HG02763 (cell line): Measurements from ENCODE around the gene KDF1.

Experiments
- ATAC-seq: cut with Tn5 transposase; IDR thresholded peaks from one replicate; pipeline ENCODE4 v1.9.1; 2021; ENCODE audit warnings: mild to moderate bottlenecking, moderate library complexity; ENCODE audit not compliant: unreplicated experiment

Gene KDF1

DNA sequence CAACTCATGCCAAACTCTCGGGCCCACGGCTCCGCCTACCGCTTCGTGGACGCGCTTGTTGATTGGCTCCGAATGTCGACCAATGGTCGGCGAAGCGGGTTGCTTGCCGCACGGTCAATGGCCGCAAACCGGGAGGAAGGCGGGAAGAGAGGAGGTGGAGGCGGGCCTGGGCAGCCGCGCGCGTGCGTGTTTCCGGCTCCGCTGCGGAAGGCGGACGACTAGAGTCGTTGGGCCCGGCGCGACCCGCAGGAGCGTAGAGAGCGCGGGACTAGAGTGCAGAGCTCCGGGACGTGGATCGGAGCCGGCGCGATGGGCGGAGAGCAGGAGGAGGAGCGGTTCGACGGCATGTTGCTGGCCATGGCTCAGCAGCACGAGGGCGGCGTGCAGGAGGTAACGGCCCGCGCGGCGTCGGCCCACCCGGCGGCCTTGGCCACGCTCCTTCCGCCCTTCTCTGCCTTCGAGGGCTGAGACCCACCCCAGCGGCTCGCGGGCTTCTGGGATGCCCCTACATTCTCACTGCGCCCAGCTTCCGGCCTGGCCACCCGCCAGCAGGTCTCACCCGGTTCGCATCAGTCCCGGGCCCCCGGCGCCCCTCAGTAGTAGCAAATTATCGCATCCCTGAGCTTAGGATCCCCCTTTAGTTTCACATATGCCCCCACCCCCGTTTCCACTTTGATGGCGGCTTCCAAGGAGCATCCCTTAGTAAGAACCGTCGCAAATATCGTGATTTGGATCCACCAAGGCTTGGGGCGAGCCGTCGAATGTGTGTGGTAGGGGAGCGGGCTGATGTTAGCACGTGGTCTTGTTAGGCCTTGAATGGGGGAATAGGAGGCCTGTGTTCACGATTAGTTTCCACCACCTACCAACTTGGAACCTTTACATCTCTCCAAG lies 38.5 kb downstream of the KDF1 start, which contains the start of gene NUDC:
Gene NUDC, plus strand, starts transcription at position 204 of the 891 bp plus-strand sequence. Its CDS starts 106 bp downstream, at position 310.
- ATAC-seq = peak; percentile 96

GRCh38 chr1:26921126-26921539 lies 39.1 kb downstream of the KDF1 start:
- ATAC-seq = no peak

GRCh38 chr1:26915204-26915842 lies 44.9 kb downstream of the KDF1 start:
- no peak for ATAC-seq

DNA sequence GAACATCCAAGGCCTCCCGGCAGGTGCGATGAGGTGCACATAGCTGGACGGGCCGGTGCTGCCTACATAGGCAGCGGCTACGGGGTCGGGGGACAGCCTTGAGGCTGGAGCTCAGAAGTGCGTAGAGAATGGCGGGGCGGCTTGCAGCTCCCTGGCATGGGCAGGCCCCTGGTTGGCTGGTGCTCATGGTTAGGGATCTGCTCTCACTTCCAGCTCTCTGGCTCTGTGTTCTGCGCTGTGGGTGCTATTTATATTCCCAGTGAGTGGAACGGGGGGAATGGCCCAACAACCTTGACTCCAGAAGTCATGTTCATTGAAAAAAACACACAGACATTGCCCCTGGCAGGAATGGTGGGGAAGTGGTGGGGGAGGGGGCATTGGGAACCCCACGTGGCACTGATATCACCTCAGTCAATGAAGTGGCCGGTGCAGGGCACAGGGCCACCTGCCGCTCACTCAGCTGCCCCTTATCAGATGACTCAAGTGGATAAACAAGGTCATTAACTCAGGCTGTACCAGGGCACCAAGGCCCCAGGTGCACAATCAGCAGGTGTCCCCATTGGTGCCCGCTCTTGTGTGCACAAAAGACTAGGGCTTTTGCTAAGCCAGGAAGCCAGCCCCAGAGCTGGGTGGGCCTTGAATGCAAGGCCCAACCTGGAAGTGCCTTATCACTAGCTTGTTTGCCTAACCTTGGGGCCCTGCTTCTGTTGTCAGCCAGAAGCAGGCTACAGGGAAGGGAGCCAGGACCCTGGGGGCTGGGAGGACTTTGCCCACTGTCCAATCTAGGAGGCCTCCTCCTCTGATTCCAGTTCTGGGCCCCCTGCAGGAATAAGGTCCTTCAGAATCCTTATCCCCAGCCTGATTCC lies 46.3 kb downstream of the KDF1 start, which contains the start of gene NR0B2:
Gene NR0B2, minus strand, starts transcription at position 222 of the 866 bp plus-strand sequence. Its CDS starts 35 bp downstream, at position 187.
- ATAC-seq = no peak

DNA sequence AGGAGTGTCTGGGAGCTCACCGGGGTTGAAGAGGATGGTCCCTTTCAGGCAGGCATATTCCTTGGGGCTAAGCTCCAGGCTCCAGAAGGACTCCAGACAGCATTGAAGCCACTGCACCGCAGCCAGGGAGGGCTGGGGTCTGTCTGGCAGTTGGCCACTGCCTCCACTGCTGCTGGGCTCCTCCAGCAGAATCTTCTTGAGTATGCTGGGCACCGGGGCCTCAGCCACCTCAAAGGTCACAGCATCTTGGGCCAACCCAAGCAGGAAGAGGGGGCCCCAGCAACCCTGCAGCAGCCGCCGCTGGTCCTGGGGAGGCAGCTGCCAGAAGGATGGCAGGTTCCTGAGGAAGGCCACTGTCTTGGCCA lies 46.9 kb downstream of the KDF1 start:
- no peak for ATAC-seq

DNA sequence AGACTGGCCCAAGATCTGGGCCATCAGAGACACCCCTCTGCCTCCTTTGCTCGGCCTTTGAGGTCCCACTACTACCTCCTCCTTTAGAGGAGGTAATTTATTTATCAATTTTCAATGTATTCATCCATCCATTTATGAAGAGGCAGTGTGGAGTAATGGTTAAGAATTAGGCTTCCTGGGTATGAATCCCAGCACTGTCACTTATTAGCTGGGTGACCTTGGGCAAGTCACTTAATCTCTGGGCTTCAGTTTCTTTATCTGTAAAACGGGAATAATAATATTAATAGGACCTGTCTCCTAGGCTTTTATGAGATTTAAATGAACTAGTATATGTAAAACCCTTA lies 48.1 kb downstream of the KDF1 start:
- no peak for ATAC-seq

DNA sequence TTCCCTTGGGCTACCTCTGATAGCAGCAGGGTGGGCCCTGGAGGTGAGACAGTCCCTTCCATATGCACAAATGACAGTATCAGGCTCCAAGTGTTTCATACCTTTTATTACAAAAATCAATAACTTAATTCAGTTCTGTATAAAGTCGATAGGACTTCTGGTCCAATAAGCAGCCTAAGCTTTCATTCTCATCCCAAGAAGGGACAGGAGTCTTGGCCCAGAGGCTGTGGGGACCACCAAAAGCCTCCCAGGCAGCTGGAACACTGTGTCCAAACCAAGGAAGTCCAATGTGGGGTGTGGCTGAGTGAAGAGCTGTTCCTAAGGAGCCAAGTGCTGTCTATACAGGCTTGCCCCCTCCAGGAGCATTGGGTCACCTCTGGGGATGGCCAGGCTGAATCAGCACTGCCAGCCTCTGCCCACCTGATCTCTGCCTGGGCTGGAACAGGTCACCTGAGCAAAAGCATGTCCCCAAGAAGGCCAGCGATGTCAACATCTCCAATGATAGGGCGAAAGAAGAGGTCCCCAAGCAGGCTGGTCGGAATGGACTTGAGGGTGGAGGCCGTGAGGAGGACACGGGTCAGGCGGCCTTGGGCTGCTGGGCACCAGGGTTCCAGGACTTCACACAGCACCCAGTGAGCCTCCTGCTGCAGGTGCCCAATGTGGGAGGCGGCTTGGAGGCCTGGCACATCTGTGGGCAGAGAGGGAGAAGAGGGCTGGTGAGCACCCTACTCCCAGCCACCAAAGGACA lies 48.7 kb downstream of the KDF1 start:
- no peak for ATAC-seq

- no peak for ATAC-seq
Observed at GRCh38 chr1:26910343-26911160, 49.7 kb downstream of the KDF1 start.

GRCh38 chr1:26909951-26910342 lies 50.3 kb downstream of the KDF1 start:
- no peak for ATAC-seq

- no peak for ATAC-seq
Observed at GRCh38 chr1:26907071-26907917, 53.0 kb downstream of the KDF1 start.

DNA sequence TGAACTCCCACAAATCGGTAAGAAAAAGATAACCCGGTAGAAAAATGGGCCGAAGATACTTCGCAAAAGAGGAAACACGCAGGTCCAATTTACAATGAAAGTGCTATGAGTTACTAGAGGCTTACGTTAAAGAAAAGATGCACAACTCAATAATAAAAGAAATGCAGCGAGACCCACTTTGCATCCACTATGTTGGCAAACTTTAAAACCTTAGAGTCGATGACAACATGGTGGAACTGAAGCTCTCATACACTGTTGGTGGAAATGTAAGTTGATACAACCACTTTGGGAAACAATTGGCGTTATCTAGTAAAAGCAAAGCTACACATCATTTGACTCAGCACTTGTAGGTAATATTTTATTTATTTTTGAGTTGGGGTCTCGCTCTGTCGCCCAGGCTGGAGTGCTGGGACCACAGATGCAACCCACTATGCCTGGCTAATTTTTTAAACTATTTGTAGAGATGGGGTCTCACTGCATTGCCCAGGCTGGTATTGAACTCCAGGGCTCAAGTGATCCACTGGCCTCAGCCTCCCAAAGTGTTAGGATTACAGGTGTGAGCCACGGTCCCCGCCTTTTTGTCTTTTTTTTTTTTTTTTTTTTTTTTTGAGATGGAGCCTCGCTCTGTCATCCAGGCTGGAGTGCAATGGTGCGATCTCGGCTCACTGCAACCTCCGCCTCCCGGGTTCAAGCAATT lies 59.3 kb downstream of the KDF1 start:
- no peak for ATAC-seq

DNA sequence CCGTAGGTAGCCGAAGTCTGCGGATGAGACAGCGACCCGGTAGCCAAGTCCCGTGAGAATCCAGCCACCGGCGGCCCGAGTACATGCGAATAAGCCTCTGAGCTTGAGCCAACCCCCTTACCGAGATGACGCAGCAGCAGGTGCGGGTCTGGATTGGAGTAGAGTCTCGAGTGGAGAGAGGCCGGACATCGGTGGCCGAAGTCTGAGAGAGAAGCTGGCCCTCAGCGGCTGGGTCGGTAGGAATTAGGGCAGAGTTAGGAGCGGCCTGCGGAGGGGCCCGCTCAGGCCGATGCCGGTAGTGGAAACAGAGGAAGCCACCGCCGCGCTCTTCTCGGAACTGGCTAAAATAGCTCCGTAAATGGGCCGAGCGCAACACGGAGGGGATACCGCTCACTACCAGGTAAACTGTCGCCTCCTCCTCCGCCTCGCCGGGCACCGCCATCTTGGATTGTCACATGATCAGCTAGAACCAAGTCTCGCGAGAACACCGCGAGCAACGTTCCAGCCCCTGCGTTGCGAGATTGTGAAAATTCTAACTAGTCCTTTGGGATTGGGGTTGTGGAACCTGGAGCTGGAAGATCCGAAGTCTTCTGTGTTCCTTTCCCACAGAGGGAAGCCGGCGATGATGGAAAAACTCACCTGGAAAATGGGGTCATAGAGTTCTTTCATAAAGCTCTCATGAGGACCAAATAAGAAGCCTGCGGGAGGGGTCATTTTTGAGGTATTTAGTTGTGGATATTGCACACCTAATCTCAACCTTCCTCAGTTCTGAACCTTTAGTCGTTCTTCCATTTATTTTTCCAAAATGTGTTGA lies 60.1 kb downstream of the KDF1 start, which contains the start of gene GPATCH3:
Gene GPATCH3, minus strand, starts transcription at position 467 of the 814 bp plus-strand sequence. Its CDS starts 25 bp downstream, at position 442.
- peak; percentile 84 for ATAC-seq
